Measurements from ENCODE around the gene AGBL1.
"Not testable (repeated sequence)": the region's sequence is repeated elsewhere in the genome, so short reads cannot be mapped to it uniquely, and the experiment has no call there.

Gene AGBL1

DNA sequence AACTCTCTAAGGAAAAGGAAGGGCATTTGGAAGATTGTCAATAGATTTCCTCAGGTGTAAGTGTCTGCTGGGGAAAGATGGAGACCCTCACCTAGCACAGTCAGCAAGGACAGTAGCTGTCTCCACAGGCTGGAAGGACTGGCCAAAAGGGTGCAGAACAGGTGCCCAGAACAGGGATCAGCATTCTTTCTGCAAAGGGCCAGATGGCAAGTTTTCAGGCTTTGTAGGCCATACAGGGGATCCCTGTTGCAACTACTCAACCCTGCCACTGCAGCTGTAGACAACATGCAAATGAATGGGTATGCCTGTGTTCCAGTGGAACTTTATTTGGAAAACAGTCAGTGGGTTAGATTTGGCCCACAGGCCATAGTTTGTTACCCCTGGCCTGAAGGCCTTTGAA, 8.1 kb downstream of the AGBL1 start:
- no peak for DNase-seq

DNA sequence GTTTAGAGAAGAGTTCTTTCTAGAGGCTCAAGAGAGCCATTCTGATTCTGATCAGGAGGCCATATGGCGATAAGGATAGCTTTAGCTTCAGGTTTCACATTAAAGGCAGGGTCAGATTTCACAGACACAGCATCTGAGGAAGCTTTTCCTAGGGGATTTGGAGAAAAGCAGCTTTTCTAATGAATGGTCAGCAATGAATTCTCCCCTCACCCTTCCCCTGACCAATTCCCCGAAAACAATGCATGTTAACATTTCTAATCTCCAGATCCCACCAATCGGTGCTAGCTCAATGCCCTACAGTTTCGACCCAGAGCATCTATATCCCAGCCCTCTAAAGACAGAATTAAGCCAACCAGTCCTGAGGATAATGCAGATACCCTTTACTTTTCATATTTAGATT, 9.8 kb downstream of the AGBL1 start:
- DNase-seq, result no peak

DNA sequence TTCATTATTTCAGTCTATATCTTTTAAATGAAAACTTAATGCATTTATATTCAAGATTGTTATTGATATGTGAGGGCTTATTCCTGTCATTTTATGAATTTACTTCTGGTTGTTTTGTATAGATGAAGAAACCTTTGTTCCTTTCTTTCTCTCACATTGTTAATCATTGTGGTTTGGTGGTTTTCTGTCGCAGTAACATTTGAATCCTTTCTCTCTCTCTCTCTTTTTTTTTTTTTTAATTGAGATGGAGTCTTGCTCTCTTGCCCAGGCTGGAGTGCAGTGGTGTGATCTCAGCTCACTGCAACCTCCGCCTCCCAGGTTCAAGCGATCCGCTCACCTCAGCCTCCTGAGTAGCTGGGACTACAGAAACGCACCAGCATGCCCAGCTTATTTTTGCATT, 22.1 kb downstream of the AGBL1 start:
- DNase-seq, result no peak

DNA sequence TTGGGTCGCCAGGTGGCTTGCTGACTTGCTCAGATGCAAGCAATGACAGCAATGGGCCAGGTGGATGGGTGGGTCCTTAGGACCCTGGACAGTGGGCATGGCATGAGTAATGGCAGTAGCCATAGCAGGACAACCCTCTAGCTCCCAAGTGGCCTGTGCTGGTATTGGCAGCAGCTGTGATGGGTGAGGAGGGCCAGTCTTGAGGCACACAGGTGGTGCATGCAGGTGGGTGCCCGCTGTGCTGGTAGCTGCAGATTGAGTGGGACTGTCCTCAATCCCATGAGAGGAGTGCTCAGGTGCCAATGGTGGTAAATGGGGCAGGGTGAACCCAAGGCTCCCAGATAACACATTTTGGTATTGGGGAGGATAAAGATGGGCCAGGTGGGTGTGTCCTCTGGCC, 24.2 kb downstream of the AGBL1 start:
- DNase-seq, result no peak

DNA sequence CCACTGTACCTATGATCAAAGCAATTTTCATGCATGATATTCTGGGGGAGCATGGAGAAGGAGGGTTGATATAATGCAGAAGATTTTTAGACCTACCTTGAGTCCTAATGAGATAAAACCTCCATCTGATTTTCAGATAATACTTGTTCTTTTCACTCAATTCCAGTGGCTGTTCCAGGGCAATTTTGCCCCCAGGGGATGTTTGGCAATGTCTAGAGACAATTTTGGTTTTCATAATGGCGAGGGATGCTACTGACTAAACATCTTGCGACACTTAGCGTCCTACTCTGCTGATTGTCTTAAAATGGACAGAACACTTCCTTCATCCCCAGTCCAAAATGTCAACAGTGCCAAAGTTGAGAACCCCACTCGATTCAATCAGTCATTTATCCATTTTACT, 26.6 kb downstream of the AGBL1 start:
- DNase-seq, result no peak

DNA sequence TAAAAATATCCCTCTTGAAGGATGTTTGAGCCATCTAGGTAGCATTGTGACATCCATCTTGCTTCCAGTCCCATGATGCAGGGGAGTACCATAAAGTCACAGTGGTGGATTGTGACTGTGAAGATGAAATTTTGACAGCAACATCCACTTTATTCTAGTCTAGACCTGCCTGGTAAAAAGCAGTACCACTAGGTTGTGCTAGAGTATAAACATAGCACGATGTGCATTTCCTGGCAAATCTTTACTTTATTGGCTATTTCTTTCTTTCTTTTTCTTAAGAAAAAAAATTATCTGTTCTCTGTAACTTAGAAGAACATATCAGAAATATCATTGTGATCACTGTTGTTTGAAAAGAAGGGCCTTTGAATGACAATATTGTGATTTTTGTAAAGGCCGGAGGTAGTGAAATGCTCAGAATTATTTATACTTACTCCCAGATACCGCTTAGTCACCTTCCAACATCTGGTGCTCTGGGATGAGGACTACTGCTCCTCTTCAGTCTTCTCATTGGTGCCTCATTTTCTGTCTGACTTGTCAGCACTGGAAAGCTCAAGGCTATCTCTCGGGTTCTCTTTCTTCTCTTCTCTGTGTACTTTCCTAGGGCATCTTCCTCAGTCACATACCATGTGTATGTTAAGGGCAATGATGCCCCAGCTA, 35.6 kb downstream of the AGBL1 start:
- no peak for DNase-seq

DNA sequence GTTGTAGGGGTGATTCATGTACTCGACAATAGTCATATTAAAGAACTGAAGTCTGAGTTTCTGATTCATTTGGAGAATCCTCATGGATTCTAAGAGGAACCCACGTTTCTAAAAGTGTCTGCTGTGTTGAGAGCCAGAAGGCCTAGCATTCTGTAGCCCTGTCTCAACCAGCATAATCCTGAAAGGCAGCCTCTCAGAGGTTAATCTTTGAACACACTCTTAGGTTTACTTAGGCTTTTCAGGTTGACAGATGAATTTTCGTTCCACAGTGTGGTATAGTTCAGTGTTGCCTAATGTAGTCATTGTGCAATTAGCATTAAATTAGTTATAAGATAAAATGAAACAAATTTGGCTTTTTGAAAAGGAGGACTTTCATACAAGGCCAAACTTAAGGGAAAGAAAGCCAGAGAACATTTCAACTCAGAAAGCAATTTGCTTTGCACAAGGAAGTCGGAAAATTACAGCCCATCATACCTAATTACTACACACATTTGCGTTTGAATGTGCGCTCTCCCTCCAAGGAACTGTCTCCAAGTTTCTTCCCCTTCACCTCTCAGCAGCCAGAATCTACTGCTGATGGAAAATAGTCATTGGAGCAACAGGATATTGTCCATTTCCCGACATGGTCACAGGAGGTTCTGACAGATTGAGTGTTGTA, 42.0 kb downstream of the AGBL1 start:
- no peak for DNase-seq

DNA sequence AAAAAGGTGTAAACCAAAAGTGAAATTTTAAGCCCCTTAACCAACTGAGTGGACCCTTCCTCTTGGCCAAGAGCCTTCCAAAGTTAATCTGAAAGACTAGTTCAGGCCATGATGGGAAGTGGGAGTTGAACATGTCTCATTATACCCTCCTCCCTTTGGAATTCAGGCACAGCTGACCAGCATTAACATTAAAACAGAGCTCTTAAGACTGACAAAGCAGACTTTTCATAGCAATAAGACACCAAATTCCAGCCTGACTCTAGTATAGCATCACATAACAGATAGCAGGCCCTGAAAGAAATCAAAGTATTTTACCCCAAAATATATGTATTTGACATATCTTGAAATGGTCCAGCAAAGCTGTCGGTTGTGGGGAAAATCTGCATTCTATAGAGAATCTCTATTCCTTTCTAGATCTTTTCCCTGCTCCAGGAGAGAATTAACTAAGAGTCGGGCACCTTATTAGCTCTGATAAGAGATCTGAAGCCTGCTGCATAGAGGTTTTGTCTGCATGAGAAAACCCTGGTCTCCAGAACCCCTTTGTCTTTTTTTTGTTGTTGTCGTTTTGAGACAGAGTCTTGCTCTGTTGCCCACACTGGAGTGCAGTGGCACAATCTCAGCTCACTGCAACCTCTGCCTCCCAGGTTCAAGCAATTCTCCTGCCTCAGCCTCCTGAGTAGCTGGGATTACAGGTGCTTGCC, 43.2 kb downstream of the AGBL1 start:
- DNase-seq, result not testable (repeated sequence)

DNA sequence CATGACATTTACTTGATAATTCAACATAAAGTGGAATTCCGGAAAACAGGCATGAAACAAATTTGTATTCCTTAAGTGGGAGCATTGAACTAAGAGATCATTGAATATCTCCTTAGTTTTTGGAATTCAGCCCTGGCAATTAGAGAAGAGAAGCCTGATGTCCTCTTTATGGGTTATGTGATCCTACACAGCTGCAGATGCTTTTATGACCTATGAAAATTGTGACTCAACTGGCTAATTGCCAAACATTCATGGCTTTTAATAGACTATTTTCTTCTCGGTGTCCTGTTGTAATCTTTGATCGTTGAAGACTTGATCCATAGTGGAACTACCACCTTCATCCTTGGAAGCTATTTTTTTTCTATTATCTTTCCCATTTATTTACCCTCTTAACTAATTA, 46.1 kb downstream of the AGBL1 start:
- no peak for DNase-seq

DNA sequence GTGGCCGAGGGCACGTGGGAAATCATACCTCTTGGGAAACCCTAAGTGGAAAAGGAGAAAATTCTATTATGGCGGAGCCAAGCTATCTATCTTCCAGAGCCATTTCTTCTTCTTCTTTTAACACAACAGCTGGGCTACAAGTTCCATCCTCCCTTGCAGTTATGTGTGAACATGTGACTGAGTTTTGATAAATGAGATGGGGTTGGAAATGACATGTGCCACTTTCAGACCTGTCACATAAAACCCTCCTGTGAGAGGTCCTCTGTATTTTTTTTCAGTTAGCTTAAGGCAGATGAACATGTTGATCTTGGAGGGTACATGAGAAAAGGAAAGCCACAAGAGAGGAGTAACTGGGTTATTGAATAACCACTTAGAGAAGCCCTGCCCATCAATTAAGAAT, 47.9 kb downstream of the AGBL1 start:
- no peak for DNase-seq

DNA sequence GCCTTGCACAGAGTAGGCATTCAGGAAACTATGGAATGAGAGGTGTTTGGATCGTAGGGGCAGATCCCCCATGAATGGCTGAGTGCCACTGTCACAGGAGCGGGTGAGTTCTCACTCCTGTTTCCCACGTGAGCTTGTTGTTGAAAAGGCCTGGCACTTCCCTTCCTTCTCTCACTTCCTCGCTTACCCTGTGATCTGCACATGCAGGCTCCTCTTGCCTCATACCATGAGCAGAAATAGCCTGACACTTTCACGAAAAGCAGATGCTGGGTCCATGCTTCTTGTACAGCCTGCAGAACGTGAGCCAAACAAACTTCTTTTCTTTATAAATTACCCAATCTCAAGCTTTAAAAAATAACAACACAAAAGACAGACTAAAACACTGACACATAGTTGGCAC, 55.4 kb downstream of the AGBL1 start:
- no peak for DNase-seq

DNA sequence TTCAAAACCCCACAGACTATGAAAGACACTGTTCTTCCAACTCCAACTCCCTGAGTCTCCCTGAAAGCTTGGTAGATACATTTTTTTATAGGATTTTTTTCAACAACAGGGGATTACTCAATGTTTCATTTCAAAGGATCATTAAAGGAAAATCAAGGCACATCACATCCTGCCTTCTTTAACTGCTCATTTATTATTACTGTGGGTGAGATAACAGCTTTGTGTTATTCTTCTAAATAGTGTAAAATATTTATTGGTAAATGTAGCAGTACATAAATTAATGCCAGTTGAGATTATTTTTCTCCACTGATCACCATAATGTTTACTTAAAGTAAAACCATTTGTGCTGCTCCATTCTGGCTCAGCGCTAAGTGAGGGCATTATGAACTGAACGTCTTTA, 57.2 kb downstream of the AGBL1 start:
- DNase-seq, result no peak

DNA sequence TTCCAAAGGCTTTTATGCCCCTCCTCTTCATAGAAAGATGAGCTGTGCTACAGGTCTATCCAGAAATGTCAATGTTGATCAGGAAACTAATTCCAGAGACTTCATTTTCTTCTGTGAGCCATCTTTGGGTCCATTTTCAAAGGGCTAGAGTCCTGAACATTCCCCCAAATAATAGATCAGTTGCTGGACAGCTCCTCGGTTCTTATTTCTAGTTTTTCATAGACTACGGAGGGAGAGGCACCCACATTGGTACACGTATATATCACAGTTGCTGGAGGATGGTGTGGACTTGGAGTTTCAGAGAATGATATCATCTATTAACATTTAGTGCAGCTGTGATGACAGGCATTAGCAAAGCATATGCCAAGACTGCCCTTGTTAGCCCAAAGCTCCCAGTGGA, 59.1 kb downstream of the AGBL1 start:
- no peak for DNase-seq

DNA sequence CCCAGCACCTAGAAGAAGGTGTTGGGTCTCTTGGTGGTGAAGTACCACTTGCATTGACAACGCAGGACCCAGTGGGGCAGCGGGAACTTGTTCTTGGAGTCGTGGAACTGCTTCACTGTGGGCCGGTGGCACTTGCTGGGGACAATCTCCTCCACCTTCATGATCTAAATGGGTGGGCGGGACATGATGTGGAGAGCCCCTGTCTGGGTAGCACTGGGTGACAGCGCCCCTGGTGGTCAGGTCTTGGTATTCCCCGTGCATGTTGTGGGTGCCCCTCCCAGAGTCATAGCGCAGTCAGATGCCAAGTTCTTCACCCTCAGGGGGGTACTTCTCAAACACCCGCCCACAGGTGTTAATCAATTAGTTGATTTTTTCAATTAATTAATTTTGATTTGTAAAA, 60.2 kb downstream of the AGBL1 start:
- DNase-seq, result no peak

DNA sequence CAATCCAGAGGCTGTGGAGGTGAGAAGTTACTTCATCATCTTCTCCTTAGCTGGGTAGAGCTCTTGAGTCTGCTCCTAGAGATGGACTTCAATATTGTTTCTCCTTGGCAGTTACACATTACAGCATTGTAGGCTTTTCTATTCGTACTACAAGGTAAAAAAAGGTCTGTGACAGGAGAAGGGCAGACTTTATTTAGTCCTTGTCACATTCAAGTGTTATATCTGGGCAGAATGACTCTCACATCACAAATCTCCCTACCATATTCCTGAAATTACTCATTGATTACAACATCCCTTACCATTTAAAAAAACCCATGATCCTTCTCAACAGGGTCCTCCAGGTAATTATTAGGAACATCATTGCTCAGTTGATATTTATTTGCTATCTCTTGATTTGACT, 75.0 kb downstream of the AGBL1 start:
- no peak for DNase-seq

DNA sequence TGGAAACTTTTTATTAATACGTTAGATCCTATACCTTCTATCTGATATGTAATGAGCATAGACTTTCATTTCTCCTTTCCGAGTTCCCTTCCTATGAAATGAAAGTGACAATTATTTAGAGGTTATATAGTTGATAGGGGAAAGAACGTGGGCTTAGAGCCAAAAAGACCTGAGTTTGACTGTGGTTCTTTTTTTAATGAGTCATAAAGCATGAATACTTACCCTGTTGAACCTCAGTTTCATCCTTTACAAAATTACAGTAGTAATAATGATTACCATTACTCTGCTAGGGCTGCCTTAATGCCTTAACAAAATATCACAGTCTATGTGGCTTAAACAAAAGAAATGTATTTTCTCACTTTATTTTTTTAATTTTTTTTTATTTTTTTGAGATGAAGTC, 75.9 kb downstream of the AGBL1 start:
- DNase-seq, result no peak

DNA sequence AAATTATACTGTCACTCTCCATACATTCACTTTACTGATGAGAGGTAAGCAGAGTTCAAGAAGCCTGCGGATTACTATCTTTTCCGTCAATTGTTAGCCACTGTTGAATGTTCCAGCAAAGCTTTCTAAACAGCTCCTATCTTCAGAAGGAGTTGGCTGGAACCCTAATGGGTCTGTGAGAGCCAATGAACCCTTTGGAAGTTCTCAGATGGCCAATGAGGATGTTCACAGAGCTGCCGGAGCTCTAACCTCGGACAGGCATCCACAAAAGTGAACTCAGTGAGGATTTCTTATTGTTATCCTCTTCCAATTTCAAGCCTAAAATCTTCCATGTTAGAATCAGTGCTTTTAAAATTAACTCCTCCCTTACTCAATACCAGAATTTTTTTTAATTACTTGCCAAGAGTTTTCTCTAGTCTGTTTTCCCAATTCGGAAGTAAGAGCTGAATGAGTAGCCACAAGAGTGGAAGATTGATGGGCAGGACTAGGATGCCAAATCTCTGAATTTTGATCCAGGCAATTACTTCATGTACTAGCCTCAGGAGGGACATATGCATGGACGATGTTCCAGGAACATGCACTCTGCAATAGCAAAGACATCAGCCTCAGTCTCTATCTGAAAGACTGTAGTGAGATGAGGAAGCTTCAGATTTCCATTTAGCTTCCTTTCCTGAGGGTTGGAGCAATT, 78.1 kb downstream of the AGBL1 start:
- DNase-seq, result no peak

DNA sequence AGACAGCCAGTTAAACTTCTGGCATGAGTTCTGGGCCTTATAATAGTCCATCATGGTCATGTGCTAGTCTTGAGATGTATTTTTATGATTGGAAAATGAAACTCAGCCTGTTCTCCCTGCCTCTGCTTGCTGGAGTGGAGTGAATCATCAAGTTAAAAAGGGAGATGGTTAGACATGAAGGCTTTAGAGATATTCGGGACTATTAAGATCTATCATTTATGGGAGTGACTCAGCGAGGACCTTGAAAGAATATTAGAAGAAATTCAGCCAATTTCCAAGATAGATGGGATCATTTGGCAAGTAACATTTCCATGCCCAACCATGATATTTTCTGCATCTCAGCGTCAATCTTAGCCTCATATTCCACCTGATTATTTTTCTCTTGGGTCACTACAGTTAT, 79.8 kb downstream of the AGBL1 start:
- DNase-seq, result no peak

DNA sequence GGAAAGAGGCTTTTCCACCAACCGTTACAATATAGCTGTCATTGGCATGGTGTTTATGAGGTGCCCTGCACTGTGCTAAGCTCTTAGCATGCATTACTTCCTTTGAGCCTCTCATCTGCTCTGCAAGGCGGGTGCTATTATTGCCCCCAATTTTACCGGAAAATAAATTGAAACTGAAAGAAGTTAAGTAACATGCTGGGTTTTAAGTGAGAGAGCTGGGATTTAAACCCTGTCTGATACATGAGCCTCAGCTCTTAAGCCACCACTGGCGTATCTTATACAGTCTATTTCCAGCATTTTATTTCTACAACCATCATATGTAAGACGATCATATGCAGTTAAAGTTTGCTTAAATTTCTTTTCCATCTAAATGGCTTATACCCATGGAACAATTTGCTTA, 81.6 kb downstream of the AGBL1 start:
- DNase-seq, result no peak

DNA sequence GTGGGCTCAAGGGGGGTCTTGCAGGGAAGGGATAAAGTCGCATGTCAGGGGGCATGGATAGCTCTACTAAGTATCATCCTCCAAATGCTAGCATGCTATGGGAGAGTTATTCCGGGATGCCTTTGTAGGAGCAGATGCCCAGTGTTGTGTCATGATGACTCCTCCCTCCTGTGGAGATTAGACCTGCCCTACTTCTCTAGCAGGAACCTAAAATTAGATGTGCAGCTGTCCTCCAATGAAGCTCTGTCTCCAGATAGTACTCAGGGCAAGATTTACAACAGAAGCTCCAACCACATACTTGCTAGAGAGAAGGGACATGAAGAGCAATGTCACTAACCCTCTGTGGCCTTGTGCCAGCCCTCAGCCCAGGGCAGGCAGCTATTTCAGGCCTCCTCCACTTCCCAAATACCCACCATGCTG, 82.5 kb downstream of the AGBL1 start:
- DNase-seq, result no peak

DNA sequence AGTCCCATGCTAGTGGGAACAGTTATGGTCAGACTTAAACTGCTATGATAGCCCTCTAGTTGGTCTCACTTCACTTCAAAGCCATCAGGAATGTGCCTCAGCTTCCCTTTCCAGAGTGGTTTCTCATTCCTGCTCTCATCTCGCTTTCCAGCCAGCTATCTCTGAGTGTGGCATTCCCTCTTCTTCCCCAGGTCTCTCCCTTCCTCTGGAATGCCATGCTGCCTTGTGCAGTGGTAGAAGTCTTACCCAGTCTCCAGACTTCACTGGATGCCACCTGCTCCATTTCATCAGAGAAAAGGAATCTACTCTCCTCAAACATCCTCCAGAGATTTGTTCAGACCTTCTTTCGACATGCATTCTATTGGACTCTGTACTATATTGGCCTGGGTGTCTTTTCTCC, 83.0 kb downstream of the AGBL1 start:
- DNase-seq, result no peak

DNA sequence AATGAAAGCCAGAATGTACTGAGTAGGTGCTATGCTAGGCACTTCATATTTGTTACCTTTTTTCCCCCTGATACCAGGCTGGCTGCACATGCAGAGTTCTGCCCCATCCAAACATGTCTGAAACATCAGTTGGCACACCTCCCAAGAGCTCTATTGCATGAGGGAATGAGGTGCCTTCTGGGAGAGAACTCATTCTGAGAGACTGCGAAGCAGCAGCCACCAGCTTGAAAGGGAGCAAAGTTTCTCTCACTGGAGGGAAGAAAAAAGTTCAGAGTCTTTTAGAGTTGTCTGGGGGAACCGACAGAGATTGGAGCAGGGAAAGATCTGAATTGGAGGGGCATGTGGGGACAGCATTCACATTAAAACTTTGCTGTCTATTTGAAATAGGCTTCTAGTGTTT, 84.1 kb downstream of the AGBL1 start:
- no peak for DNase-seq

DNA sequence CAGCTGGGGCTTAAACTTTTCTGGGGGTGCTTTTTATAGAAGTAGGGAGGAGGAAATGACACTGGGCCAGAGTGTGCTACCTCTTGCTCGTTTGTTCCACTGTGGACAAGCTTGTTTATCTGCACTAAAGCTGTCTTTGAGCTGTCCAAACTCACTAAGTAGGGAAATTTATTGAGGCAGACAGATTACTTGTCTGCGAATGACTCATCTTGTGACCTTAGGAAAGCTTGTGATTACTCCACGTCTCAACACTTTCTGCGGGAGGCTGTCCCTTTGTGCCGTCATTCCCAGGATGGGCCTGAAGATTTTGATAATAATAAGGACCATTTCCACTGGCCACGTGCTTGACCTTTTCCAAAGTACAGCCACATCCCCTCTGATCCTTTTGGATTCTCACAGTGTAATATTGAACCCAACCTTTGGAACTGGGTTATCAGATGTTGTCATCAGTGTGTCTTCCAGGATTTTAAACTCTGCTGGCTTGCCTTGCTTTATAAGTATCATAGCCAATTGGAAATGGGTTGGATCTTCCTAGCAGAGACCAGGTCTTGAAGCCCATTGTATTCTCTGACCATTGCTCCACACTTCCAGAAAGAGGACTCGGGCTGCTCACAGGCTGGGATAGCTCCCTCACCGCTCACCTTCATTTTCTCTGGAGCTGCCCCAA, 84.7 kb downstream of the AGBL1 start:
- DNase-seq, result no peak
